SK-N-MC (cell line): ENCODE data around the gene RABGEF1.
A peak's percentile ranks its signal among the peaks of the same experiment; 100 is the strongest.
"Not testable (repeated sequence)": the region's sequence is repeated elsewhere in the genome, so short reads cannot be mapped to it uniquely, and the experiment has no call there.

Experiments
- DNase-seq: peaks from one replicate; pipeline ENCODE4 v3.0.0-alpha.2; 2011; ENCODE audit warnings: low read depth, low spot score
- H3K27ac ChIP-seq: fragments of 200-600 bp; sonication (generic); 2 replicates; pipeline ENCODE4 v1.5.1; 2016; ENCODE audit warnings: mixed run types
- H3K36me3 ChIP-seq: fragments of 200-600 bp; sonication (generic); 2 replicates; pipeline ENCODE4 v1.6.1; 2017; ENCODE audit warnings: antibody characterized with exemption, low read length, mixed read lengths; ENCODE audit not compliant: insufficient read depth
- H3K4me3 ChIP-seq: fragments of 200-600 bp; sonication (generic); 2 replicates; pipeline ENCODE4 v1.5.1; 2016
- H3K9ac ChIP-seq: fragments of 200-600 bp; sonication (generic); 2 replicates; pipeline ENCODE4 v1.8.0; 2017; ENCODE audit warnings: mixed run types, mixed read lengths; ENCODE audit not compliant: insufficient read length
- H3K9me3 ChIP-seq: fragments of 200-600 bp; sonication (generic); 2 replicates; pipeline ENCODE4 v1.6.1; 2017; ENCODE audit warnings: low read depth, mild to moderate bottlenecking, antibody characterized with exemption, low read length, moderate library complexity, mixed read lengths
- EZH2 ChIP-seq: fragments of 200-600 bp; sonication (generic); IDR thresholded peaks from one replicate; pipeline ENCODE4 v1.6.1; 2017; ENCODE audit warnings: antibody characterized with exemption
- FOXP2 ChIP-seq: optimal IDR thresholded peaks from 2 replicates; pipeline ENCODE3; 2011; ENCODE audit warnings: mild to moderate bottlenecking, moderate library complexity; ENCODE audit not compliant: insufficient read depth; ENCODE audit errors: extremely low read length, control extremely low read depth
- POLR2AphosphoS5 ChIP-seq: IDR thresholded peaks from 2 replicates; pipeline ENCODE4 v1.6.1; 2012; ENCODE audit warnings: mild to moderate bottlenecking, low read depth, low read length, borderline replicate concordance

The RABGEF1 gene

GRCh38 chr7:66837007-66837406, 96.5 kb downstream of the RABGEF1 start:
- Histone ChIP-seq H3K27ac (no peak overlapping the region), H3K9me3 (no peaks in the 10 kb centered on the region), H3K4me3 (no peak overlapping the region), H3K36me3 (no peaks in the 10 kb centered on the region), H3K9ac (no peak overlapping the region)
- DNase-seq, result peak; percentile 20
- TF ChIP-seq FOXP2 (no peak), EZH2 (no peak), POLR2AphosphoS5 (no peak)

DNA sequence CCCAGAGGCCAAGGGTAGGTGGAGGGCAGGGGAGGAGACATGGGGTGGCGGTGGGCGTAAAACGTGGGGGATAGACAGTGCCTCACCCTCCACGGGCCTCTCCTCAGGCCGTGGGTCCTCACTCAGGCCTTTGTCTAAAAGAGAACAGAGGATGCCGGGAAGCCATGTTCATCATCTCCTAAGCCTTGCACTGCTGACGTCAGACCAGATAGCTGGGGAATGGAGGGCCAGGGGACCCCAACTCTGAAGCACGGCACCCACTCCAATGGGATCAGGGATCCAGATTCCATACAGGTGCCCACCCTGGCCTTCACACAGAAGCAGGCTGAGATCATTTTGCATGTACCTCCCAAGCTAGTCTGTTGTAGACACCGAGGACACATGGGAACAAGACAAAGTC, 97.1 kb downstream of the RABGEF1 start:
- Histone ChIP-seq H3K36me3 (no peaks in the 10 kb centered on the region), H3K9me3 (no peaks in the 10 kb centered on the region), H3K9ac (no peak overlapping the region), H3K4me3 (no peak overlapping the region), H3K27ac (no peak overlapping the region)
- TF ChIP-seq POLR2AphosphoS5 (no peak), EZH2 (no peak), FOXP2 (no peak)
- no peak for DNase-seq

DNA sequence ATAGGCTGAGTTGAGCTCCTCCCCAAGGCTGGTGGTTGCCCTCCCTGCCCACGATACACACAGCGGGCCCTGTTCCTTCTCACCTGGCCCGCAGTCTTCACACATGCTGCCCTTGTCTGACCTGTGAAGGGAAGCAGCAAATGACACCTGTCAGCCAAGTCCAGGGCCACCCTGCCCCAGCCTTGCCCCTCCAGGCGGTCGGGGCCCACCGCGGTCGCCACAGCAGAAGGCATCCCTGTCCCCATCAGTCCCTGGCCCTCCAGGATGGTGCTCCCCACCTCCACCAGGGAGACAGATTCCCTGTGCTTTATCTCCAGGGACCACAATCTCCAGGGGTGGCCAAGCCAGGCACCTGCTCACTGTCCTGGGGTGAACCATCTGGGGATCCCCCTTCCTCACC, 99.3 kb downstream of the RABGEF1 start:
- no peaks in the 10 kb centered on the region for H3K9me3 ChIP-seq
- no peak overlapping the region for H3K4me3 ChIP-seq
- TF ChIP-seq POLR2AphosphoS5, result no peak
- TF ChIP-seq EZH2, result no peak
- TF ChIP-seq FOXP2, result no peak
- no peak overlapping the region for H3K9ac ChIP-seq
- no peak for DNase-seq
- H3K27ac ChIP-seq, result no peak overlapping the region
- H3K36me3 ChIP-seq, result no peaks in the 10 kb centered on the region

- TF ChIP-seq POLR2AphosphoS5 (no peak), EZH2 (no peak), FOXP2 (no peak)
- Histone ChIP-seq H3K9me3 (no peaks in the 10 kb centered on the region), H3K9ac (no peak overlapping the region), H3K4me3 (no peak overlapping the region), H3K36me3 (no peaks in the 10 kb centered on the region), H3K27ac (no peak overlapping the region)
- no peak for DNase-seq
Observed at GRCh38 chr7:66840316-66840715, 99.8 kb downstream of the RABGEF1 start.

DNA sequence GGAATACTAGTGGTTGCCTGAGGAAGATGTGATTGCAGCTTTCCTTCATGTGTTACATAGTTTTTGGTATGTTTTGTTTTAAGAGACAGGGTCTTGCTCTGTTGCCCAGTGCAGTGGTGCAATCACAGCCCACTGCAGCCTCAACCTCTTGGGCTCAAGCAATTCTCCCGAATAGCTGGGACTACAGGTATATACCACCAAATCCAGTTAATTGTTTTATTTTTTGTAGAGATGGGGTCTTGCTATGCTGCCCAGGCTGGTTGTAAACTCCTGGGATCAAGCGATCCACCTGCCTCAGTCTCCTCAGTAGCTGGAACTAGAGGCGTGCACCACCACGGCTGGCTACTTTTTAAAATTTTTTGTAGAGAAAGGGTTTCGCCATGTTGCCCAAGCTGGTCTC, 101.4 kb downstream of the RABGEF1 start:
- Histone ChIP-seq H3K36me3 (no peaks in the 10 kb centered on the region), H3K4me3 (no peak overlapping the region), H3K27ac (no peak overlapping the region), H3K9ac (no peak overlapping the region), H3K9me3 (no peaks in the 10 kb centered on the region)
- TF ChIP-seq EZH2, result no peak
- DNase-seq, result no peak

GRCh38 chr7:66843492-66843891, 103.0 kb downstream of the RABGEF1 start:
- peak overlapping the region; percentile 98; the same call in 1 of the 2 replicates for H3K4me3 ChIP-seq
- DNase-seq, H3K9ac ChIP-seq: not testable (repeated sequence)

GRCh38 chr7:66844552-66845378, 104.2 kb downstream of the RABGEF1 start:
- DNase-seq, result peak; percentile 77
- Histone ChIP-seq H3K36me3 (no peaks in the 10 kb centered on the region), H3K9me3 (no peaks in the 10 kb centered on the region), H3K27ac (peak overlapping the region; percentile 89), H3K9ac (peak overlapping the region; percentile 97), H3K4me3 (peak overlapping the region; percentile 98)
- TF ChIP-seq EZH2 (no peak), POLR2AphosphoS5 (peak; percentile 98), FOXP2 (peak; percentile 89)

More at GRCh38 chr7:66843492-66843891, 103.0 kb downstream of the RABGEF1 start:
- H3K9me3 ChIP-seq, H3K27ac ChIP-seq, H3K36me3 ChIP-seq: not testable (repeated sequence)

- peak overlapping the region; percentile 98 for H3K4me3 ChIP-seq
- DNase-seq, result no peak
- peak overlapping the region; percentile 97 for H3K9ac ChIP-seq
- H3K36me3 ChIP-seq, result no peaks in the 10 kb centered on the region
- H3K27ac ChIP-seq, result peak overlapping the region; percentile 89
- H3K9me3 ChIP-seq, result no peaks in the 10 kb centered on the region
- no peak for TF ChIP-seq FOXP2
- no peak for TF ChIP-seq EZH2
- TF ChIP-seq POLR2AphosphoS5, result no peak
Observed at GRCh38 chr7:66845379-66846095, 105.0 kb downstream of the RABGEF1 start.

DNA sequence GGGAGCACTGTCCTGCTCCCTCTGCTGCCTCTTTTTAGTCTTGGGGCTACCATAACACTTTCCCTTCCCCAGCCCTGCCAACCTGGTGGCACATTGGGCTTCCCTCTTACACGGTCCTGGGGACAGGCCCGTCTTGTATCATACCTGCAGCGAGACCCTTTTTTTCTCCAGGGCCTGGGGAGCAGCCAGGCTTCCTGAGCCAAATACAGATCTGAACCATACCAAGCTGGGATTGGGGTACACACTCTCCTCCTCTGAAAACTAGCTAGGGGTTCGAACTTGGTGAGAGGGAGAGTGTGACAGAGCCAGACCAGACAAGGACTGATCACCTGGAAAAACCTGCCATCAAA, 105.5 kb downstream of the RABGEF1 start:
- not testable (repeated sequence) for H3K9me3 ChIP-seq, H3K27ac ChIP-seq, H3K36me3 ChIP-seq, DNase-seq, H3K9ac ChIP-seq, H3K4me3 ChIP-seq

DNA sequence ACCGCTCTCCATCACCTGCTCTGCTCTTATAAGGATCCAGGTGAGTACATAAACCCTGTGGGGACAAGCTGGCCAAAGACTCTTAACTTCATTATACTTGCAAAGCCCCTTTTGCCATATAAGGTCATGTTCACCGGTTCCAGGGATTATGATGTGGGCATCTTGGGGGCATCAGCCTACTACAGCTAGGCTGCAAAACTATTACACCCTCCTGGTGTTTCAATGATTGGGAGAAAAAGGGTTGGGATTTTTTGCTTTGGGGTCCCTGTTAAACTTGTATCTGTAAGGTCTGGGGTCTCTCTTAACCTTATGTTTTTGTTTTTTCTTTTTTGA, 107.0 kb downstream of the RABGEF1 start:
- not testable (repeated sequence) for H3K36me3 ChIP-seq, DNase-seq, H3K27ac ChIP-seq, H3K9ac ChIP-seq, H3K4me3 ChIP-seq, H3K9me3 ChIP-seq
